K562 (cell line): ENCODE data around the gene ANK3. TPM values are rescaled to one million over a fixed set of nuclear protein-coding genes. Genes with fewer than 3 reads are reported as not detected.
A peak's percentile ranks its signal among the peaks of the same experiment; 100 is the strongest.

Source experiments
- DPF2 ChIP-seq: fragments of 450-650 bp; IDR thresholded peaks from 2 replicates; pipeline ENCODE4 v1.6.1; 2016
- FOS ChIP-seq: IDR thresholded peaks from 3 replicates; pipeline ENCODE4 v1.6.1; 2011; ENCODE audit not compliant: insufficient read length; ENCODE audit errors: extremely low read depth
- FOXJ3 ChIP-seq: sonication (generic); formaldehyde crosslinking; IDR thresholded peaks from 2 replicates; pipeline ENCODE4 v1.4.0; 2020; ENCODE audit warnings: mild to moderate bottlenecking, missing genetic modification reagents
- GTF2E2 ChIP-seq: fragments of 200-800 bp; sonication (Bioruptor generic); IDR thresholded peaks from 2 replicates; pipeline ENCODE4 v1.6.1; 2016; ENCODE audit warnings: missing genetic modification characterization, missing compliant biosample characterization
- KDM1A ChIP-seq, 2 experiments: fragments of 450-650 bp; IDR thresholded peaks; 2 replicates each; pipeline ENCODE4 v1.6.1; 2016; ENCODE audit warnings: mild to moderate bottlenecking in 2 of 2
- MAFF ChIP-seq: IDR thresholded peaks from 2 replicates; pipeline ENCODE4 v1.6.1; 2012; ENCODE audit warnings: low read length, improper control_type of control experiment
- POLR2A ChIP-seq: fragments of 450-650 bp; conservative IDR thresholded peaks from 2 replicates; pipeline ENCODE4 v1.6.1; 2016
- RHOXF2B ChIP-seq: fragments of 250-450 bp; sonication (Bioruptor Pico); conservative IDR thresholded peaks from 2 replicates; pipeline ENCODE4 v1.5.1; 2021
- SMARCA5 ChIP-seq: fragments of 450-650 bp; IDR thresholded peaks from 2 replicates; pipeline ENCODE4 v1.6.1; 2016
- TCF7 ChIP-seq: sonication (generic); IDR thresholded peaks from 2 replicates; pipeline ENCODE4 v1.6.1; 2016; ENCODE audit warnings: antibody characterized with exemption, borderline replicate concordance
- ZNF57 ChIP-seq: fragments of 450-650 bp; formaldehyde crosslinking; IDR thresholded peaks from 2 replicates; pipeline ENCODE4 v1.4.0; 2020; ENCODE audit warnings: mild to moderate bottlenecking, moderate library complexity
- ZNF707 ChIP-seq: fragments of 250-450 bp; sonication (Bioruptor Pico); conservative IDR thresholded peaks from 2 replicates; pipeline ENCODE4 v1.8.0; 2022; ENCODE audit warnings: inconsistent platforms, mild to moderate bottlenecking, moderate library complexity
- polyA plus RNA-seq, 8 experiments: library from polyadenylated mRNA; depleted of rRNA in 4 of 8; stranded (reverse) in 5 of 8; unstranded in 3 of 8; fragments of >200 nt; fragmentation: Nextera tagmentation in 2 of 8; fragmentation: Illumina TruSeq in 1 of 8; extraction: Ambion mirVana in 2 of 8; extraction: Trizol in 1 of 8; gene quantifications; 2 replicates each; pipeline versions ENCODE4 v1.2.1 to v1.2.3, GENCODE V29; 2011 to 2014; ENCODE audit warnings: inconsistent platforms in 1 of 8, missing spikeins in 1 of 8
- total RNA-seq, 7 experiments: library from RNA; depleted of rRNA in 6 of 7; stranded (reverse); fragments of >200 nt in 6 of 7; fragmentation: Illumina TruSeq in 2 of 7; extraction: Trizol in 2 of 7; gene quantifications; 2 replicates each; pipeline versions ENCODE4 v1.2.1 to v1.2.3, GENCODE V29; 2011 to 2021; ENCODE audit warnings: low replicate concordance in 1 of 7
- TF ChIP-seq, protein P1 (sequence below): fragments of 250-450 bp; sonication (Bioruptor Pico); IDR thresholded peaks from 2 replicates; pipeline ENCODE4 v1.4.0; 2020
- TF ChIP-seq, protein P2 (sequence below): fragments of 450-650 bp; IDR thresholded peaks from 2 replicates; pipeline ENCODE4 v1.6.1; 2018; ENCODE audit not compliant: partially characterized antibody
- TF ChIP-seq, protein P3 (sequence below): fragments of 250-450 bp; sonication (Bioruptor Pico); IDR thresholded peaks from 2 replicates; pipeline ENCODE4 v1.8.0; 2021; ENCODE audit warnings: mild to moderate bottlenecking, moderate library complexity
- TF ChIP-seq, protein P4 (sequence below): sonication (generic); formaldehyde crosslinking; IDR thresholded peaks from 2 replicates; pipeline ENCODE4 v1.4.0; 2020; ENCODE audit warnings: mild to moderate bottlenecking, missing genetic modification reagents

Gene ANK3
- total and polyA plus RNA-seq, 9 of the 15 experiments (the other 6 are each of a cell fraction or from before 2014, with no cell fraction given) = 10.0 to 32.3 (median 17.9) TPM

DNA sequence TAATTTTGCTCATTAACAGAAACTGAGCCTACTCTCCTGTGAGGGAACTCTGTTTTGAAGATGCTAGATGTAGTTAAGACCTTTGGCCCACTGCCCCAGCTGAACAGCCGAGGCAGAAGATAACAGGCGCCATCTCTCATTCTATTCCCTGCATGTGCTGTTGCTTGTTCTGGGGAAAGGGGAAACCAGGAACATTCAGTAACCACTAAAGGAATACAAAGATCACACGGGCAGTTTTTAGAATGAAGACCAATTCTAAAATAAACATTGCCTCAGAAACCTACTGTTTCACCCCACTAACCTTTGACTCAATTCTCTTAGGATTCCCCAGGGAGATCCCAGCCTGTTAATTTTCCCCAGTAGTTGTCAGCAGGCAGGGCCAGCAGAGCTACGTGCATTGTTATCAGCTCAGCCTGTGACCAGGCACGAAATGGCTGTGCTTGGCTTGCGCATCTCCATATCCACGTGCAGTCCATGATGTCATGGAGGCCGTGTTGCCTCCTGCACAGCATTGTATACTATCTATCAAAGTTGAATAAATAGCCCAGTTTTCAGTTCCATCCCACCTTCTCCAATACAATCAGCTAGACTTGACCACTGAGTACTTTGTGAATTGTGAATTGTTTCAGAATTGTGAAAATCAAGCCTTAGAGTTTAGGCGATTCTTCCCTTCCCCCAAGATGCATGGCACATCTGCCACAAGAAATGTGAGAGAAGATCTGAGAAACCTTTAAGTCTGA, 36.0 kb downstream of the ANK3 start (continued):
- TF ChIP-seq, protein P1, sequence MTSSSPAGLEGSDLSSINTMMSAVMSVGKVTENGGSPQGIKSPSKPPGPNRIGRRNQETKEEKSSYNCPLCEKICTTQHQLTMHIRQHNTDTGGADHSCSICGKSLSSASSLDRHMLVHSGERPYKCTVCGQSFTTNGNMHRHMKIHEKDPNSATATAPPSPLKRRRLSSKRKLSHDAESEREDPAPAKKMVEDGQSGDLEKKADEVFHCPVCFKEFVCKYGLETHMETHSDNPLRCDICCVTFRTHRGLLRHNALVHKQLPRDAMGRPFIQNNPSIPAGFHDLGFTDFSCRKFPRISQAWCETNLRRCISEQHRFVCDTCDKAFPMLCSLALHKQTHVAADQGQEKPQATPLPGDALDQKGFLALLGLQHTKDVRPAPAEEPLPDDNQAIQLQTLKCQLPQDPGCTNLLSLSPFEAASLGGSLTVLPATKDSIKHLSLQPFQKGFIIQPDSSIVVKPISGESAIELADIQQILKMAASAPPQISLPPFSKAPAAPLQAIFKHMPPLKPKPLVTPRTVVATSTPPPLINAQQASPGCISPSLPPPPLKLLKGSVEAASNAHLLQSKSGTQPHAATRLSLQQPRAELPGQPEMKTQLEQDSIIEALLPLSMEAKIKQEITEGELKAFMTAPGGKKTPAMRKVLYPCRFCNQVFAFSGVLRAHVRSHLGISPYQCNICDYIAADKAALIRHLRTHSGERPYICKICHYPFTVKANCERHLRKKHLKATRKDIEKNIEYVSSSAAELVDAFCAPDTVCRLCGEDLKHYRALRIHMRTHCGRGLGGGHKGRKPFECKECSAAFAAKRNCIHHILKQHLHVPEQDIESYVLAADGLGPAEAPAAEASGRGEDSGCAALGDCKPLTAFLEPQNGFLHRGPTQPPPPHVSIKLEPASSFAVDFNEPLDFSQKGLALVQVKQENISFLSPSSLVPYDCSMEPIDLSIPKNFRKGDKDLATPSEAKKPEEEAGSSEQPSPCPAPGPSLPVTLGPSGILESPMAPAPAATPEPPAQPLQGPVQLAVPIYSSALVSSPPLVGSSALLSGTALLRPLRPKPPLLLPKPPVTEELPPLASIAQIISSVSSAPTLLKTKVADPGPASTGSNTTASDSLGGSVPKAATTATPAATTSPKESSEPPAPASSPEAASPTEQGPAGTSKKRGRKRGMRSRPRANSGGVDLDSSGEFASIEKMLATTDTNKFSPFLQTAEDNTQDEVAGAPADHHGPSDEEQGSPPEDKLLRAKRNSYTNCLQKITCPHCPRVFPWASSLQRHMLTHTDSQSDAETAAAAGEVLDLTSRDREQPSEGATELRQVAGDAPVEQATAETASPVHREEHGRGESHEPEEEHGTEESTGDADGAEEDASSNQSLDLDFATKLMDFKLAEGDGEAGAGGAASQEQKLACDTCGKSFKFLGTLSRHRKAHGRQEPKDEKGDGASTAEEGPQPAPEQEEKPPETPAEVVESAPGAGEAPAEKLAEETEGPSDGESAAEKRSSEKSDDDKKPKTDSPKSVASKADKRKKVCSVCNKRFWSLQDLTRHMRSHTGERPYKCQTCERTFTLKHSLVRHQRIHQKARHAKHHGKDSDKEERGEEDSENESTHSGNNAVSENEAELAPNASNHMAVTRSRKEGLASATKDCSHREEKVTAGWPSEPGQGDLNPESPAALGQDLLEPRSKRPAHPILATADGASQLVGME (CRISPR knock-in tag) = no peak
- TF ChIP-seq DPF2 (peak; percentile 83), ZNF57 (CRISPR knock-in tag) (no peak), RHOXF2B (CRISPR knock-in tag) (0 out of 2 replicates have a peak, but pooled peaks have one; percentile 46), FOXJ3 (CRISPR knock-in tag) (no peak), GTF2E2 (tag) (no peak), KDM1A (IDR thresholded peaks at IDR 0.05) (peak in 1 of 2 experiments; percentile 22; a peak in 2 of 4 replicates), ZNF707 (CRISPR knock-in tag) (no peak), TCF7 (no peak), FOS (no peak), POLR2A (peak; percentile 47), MAFF (peak; percentile 24; the same call in 1 of the 2 replicates), SMARCA5 (no peak)
- TF ChIP-seq, protein P2, sequence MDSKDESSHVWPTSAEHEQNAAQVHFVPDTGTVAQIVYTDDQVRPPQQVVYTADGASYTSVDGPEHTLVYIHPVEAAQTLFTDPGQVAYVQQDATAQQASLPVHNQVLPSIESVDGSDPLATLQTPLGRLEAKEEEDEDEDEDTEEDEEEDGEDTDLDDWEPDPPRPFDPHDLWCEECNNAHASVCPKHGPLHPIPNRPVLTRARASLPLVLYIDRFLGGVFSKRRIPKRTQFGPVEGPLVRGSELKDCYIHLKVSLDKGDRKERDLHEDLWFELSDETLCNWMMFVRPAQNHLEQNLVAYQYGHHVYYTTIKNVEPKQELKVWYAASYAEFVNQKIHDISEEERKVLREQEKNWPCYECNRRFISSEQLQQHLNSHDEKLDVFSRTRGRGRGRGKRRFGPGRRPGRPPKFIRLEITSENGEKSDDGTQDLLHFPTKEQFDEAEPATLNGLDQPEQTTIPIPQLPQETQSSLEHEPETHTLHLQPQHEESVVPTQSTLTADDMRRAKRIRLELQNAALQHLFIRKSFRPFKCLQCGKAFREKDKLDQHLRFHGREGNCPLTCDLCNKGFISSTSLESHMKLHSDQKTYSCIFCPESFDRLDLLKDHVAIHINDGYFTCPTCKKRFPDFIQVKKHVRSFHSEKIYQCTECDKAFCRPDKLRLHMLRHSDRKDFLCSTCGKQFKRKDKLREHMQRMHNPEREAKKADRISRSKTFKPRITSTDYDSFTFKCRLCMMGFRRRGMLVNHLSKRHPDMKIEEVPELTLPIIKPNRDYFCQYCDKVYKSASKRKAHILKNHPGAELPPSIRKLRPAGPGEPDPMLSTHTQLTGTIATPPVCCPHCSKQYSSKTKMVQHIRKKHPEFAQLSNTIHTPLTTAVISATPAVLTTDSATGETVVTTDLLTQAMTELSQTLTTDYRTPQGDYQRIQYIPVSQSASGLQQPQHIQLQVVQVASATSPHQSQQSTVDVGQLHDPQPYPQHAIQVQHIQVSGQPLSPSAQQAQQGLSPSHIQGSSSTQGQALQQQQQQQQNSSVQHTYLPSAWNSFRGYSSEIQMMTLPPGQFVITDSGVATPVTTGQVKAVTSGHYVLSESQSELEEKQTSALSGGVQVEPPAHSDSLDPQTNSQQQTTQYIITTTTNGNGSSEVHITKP = peak; percentile 70
- TF ChIP-seq, protein P3, sequence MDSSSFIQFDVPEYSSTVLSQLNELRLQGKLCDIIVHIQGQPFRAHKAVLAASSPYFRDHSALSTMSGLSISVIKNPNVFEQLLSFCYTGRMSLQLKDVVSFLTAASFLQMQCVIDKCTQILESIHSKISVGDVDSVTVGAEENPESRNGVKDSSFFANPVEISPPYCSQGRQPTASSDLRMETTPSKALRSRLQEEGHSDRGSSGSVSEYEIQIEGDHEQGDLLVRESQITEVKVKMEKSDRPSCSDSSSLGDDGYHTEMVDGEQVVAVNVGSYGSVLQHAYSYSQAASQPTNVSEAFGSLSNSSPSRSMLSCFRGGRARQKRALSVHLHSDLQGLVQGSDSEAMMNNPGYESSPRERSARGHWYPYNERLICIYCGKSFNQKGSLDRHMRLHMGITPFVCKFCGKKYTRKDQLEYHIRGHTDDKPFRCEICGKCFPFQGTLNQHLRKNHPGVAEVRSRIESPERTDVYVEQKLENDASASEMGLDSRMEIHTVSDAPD = no peak
- TF ChIP-seq, protein P4, sequence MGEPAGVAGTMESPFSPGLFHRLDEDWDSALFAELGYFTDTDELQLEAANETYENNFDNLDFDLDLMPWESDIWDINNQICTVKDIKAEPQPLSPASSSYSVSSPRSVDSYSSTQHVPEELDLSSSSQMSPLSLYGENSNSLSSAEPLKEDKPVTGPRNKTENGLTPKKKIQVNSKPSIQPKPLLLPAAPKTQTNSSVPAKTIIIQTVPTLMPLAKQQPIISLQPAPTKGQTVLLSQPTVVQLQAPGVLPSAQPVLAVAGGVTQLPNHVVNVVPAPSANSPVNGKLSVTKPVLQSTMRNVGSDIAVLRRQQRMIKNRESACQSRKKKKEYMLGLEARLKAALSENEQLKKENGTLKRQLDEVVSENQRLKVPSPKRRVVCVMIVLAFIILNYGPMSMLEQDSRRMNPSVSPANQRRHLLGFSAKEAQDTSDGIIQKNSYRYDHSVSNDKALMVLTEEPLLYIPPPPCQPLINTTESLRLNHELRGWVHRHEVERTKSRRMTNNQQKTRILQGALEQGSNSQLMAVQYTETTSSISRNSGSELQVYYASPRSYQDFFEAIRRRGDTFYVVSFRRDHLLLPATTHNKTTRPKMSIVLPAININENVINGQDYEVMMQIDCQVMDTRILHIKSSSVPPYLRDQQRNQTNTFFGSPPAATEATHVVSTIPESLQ (CRISPR knock-in tag) = peak; percentile 76; the same call in 1 of the 2 replicates
